Mucosa of stomach (tissue), 1 donor: Measurements from ENCODE around the gene AARS2.
"Not testable (repeated sequence)": the region's sequence is repeated elsewhere in the genome, so short reads cannot be mapped to it uniquely, and the experiment has no call there.

ENCODE experiments used
- H3K27me3 ChIP-seq: one replicate; pipeline ENCODE4 v1.7.0; 2013; ENCODE audit warnings: mild to moderate bottlenecking, low read length; ENCODE audit not compliant: control insufficient read depth, insufficient read depth
- H3K36me3 ChIP-seq: one replicate; pipeline ENCODE4 v1.7.0; 2013; ENCODE audit warnings: low read length; ENCODE audit not compliant: control insufficient read depth, insufficient read depth
- H3K4me1 ChIP-seq: one replicate; pipeline ENCODE4 v1.7.0; 2013; ENCODE audit warnings: mild to moderate bottlenecking, low read length; ENCODE audit not compliant: control insufficient read depth, insufficient read depth
- H3K4me3 ChIP-seq: one replicate; pipeline ENCODE4 v1.7.0; 2013; ENCODE audit warnings: low read length
- H3K9ac ChIP-seq: one replicate; pipeline ENCODE4 v1.7.0; 2013; ENCODE audit warnings: mild to moderate bottlenecking, low read length, moderate library complexity
- H3K9me3 ChIP-seq: one replicate; pipeline ENCODE4 v1.7.0; 2013; ENCODE audit warnings: mild to moderate bottlenecking, low read length, moderate library complexity; ENCODE audit not compliant: control insufficient read depth
- donor health status: Pancreatic carcinoma.

AARS2 gene

GRCh38 chr6:44327096-44327495, 13.9 kb upstream of the AARS2 start:
- Histone ChIP-seq H3K9ac (no peak overlapping the region), H3K4me1 (no peaks in the 10 kb centered on the region), H3K9me3 (no peaks in the 10 kb centered on the region), H3K4me3 (no peak overlapping the region), H3K27me3 (peaks cover 21% of the 10 kb centered on the region), H3K36me3 (no peaks in the 10 kb centered on the region)

- no peak overlapping the region for H3K4me3 ChIP-seq
- no peaks in the 10 kb centered on the region for H3K27me3 ChIP-seq
- H3K9ac ChIP-seq, result no peak overlapping the region
- H3K9me3 ChIP-seq, result no peaks in the 10 kb centered on the region
- H3K4me1 ChIP-seq, result no peaks in the 10 kb centered on the region
- no peaks in the 10 kb centered on the region for H3K36me3 ChIP-seq
These were observed 8.1 kb upstream of the AARS2 start for GRCh38 chr6:44321210-44321609.

GRCh38 chr6:44317136-44317631, 4.0 kb upstream of the AARS2 start:
- not testable (repeated sequence) for H3K9me3 ChIP-seq, H3K27me3 ChIP-seq, H3K36me3 ChIP-seq

GRCh38 chr6:44316481-44316880, 3.3 kb upstream of the AARS2 start:
- Histone ChIP-seq H3K9me3 (no peaks in the 10 kb centered on the region), H3K36me3 (no peaks in the 10 kb centered on the region), H3K4me3 (no peak overlapping the region), H3K4me1 (peaks cover 6% of the 10 kb centered on the region), H3K27me3 (no peaks in the 10 kb centered on the region), H3K9ac (no peak overlapping the region)

More at GRCh38 chr6:44317136-44317631, 4.0 kb upstream of the AARS2 start:
- not testable (repeated sequence) for H3K9ac ChIP-seq, H3K4me3 ChIP-seq, H3K4me1 ChIP-seq

- Histone ChIP-seq H3K9me3 (no peaks in the 10 kb centered on the region), H3K9ac (no peak overlapping the region), H3K4me1 (peaks cover 6% of the 10 kb centered on the region), H3K27me3 (no peaks in the 10 kb centered on the region), H3K4me3 (no peak overlapping the region), H3K36me3 (no peaks in the 10 kb centered on the region)
These were observed 2.8 kb upstream of the AARS2 start for GRCh38 chr6:44315951-44316350.

- Histone ChIP-seq H3K36me3 (no peaks in the 10 kb centered on the region), H3K9me3 (no peaks in the 10 kb centered on the region), H3K4me1 (peaks cover 6% of the 10 kb centered on the region), H3K4me3 (no peak overlapping the region), H3K27me3 (no peaks in the 10 kb centered on the region), H3K9ac (no peak overlapping the region)
These were observed 2.4 kb upstream of the AARS2 start for GRCh38 chr6:44315516-44315915.

GRCh38 chr6:44314657-44315056, 1.5 kb upstream of the AARS2 start:
- H3K36me3 ChIP-seq, H3K4me1 ChIP-seq, H3K4me3 ChIP-seq, H3K9ac ChIP-seq, H3K9me3 ChIP-seq, H3K27me3 ChIP-seq: not testable (repeated sequence)

GRCh38 chr6:44311767-44312166, 1.4 kb downstream of the AARS2 start:
- H3K9ac ChIP-seq, result no peak overlapping the region
- H3K36me3 ChIP-seq, result peaks cover 12% of the 10 kb centered on the region
- no peak overlapping the region for H3K4me3 ChIP-seq

GRCh38 chr6:44311304-44311703, 1.8 kb downstream of the AARS2 start:
- no peaks in the 10 kb centered on the region for H3K9me3 ChIP-seq
- H3K36me3 ChIP-seq, result peaks cover 12% of the 10 kb centered on the region
- no peaks in the 10 kb centered on the region for H3K27me3 ChIP-seq
- peaks cover 6% of the 10 kb centered on the region for H3K4me1 ChIP-seq
- H3K9ac ChIP-seq, result no peak overlapping the region
- H3K4me3 ChIP-seq, result no peak overlapping the region

More at GRCh38 chr6:44311767-44312166, 1.4 kb downstream of the AARS2 start:
- peaks cover 6% of the 10 kb centered on the region for H3K4me1 ChIP-seq
- no peaks in the 10 kb centered on the region for H3K27me3 ChIP-seq
- H3K9me3 ChIP-seq, result no peaks in the 10 kb centered on the region

GRCh38 chr6:44310241-44310640, 2.9 kb downstream of the AARS2 start:
- Histone ChIP-seq H3K4me3 (no peak overlapping the region), H3K36me3 (peaks cover 18% of the 10 kb centered on the region), H3K4me1 (peaks cover 6% of the 10 kb centered on the region), H3K27me3 (no peaks in the 10 kb centered on the region), H3K9me3 (no peaks in the 10 kb centered on the region), H3K9ac (no peak overlapping the region)

- no peaks in the 10 kb centered on the region for H3K27me3 ChIP-seq
- peaks cover 19% of the 10 kb centered on the region for H3K36me3 ChIP-seq
- H3K4me1 ChIP-seq, result peaks cover 6% of the 10 kb centered on the region
- H3K9ac ChIP-seq, result no peak overlapping the region
- no peak overlapping the region for H3K4me3 ChIP-seq
- no peaks in the 10 kb centered on the region for H3K9me3 ChIP-seq
These were observed 3.5 kb downstream of the AARS2 start for GRCh38 chr6:44309631-44310030.

- peaks cover 20% of the 10 kb centered on the region for H3K36me3 ChIP-seq
- H3K9ac ChIP-seq, result no peak overlapping the region
- H3K27me3 ChIP-seq, result no peaks in the 10 kb centered on the region
- no peak overlapping the region for H3K4me3 ChIP-seq
- no peaks in the 10 kb centered on the region for H3K9me3 ChIP-seq
- H3K4me1 ChIP-seq, result peaks cover 6% of the 10 kb centered on the region
These were observed 4.1 kb downstream of the AARS2 start for GRCh38 chr6:44309092-44309491.

GRCh38 chr6:44307217-44307616, 5.9 kb downstream of the AARS2 start:
- no peak overlapping the region for H3K9ac ChIP-seq
- H3K36me3 ChIP-seq, result peaks cover 29% of the 10 kb centered on the region
- no peaks in the 10 kb centered on the region for H3K27me3 ChIP-seq
- no peak overlapping the region for H3K4me3 ChIP-seq
- peaks cover 2% of the 10 kb centered on the region for H3K4me1 ChIP-seq
- H3K9me3 ChIP-seq, result no peaks in the 10 kb centered on the region
